ENCODE results near the gene GABRG3. TPM values are rescaled to one million over a fixed set of nuclear protein-coding genes. Genes with fewer than 3 reads are reported as not detected.

Gene GABRG3
- total RNA-seq, 1 experiment from 2014 or later = 0.15 TPM

DNA sequence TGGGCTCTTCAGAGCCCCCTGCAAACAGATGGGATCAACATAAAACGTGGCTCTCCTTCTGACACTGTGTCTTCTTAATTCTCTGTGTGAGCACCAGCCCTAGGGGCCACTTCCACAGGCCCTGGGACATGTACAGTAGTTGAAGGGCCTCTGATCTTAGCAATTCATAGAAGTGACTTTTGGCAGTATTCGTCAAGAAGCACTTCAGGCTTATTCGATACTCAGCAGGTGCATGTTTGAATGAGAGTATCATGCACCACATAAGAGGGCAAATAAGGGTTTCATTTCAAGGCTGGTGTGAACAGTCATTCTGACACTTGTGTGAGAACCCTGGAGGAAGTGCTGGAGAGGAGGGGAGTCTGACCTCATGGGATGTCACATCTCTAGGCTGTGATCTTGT lies 113.9 kb downstream of the GABRG3 start:
- Mint-ChIP-seq H3K4me1 (peaks cover 9 to 10% of the 10 kb centered on the region in 2 experiments), H3K27ac (no peak overlapping the region), H3K9me3 (peaks cover 6 to 9% of the 10 kb centered on the region in 2 experiments; a peak in 3 of 5 replicates), H3K27me3 (ENCODE audit: low read depth) (no peaks in the 10 kb centered on the region), H3K4me3 (no peak overlapping the region), H3K36me3 (ENCODE audit: insufficient read depth in 1 of 3, low read depth in 3 of 3) (peaks cover 0 to 9% (median 2%) of the 10 kb centered on the region in 3 experiments; a peak in 3 of 7 replicates)
- H3K23me2 ChIP-seq (ENCODE audit: insufficient read length, low read depth, low read length, poor library complexity, severe bottlenecking) = no peaks in the 10 kb centered on the region
- no peaks in the 10 kb centered on the region for H3K9me3 ChIP-seq (ENCODE audit: control insufficient read depth, low read depth, low read length)
- no peak for DNase-seq
- no peaks in the 10 kb centered on the region for H4K20me1 ChIP-seq (ENCODE audit: control insufficient read depth, insufficient read depth, insufficient read length)
- H3K23ac ChIP-seq (ENCODE audit: insufficient read length, low read depth, low read length) = no peak overlapping the region
- H2BK15ac ChIP-seq (ENCODE audit: low read depth, low read length) = no peak overlapping the region
- no peak overlapping the region for H2BK120ac ChIP-seq (ENCODE audit: low read depth, low read length, poor library complexity, severe bottlenecking)
- no peak overlapping the region for H3K56ac ChIP-seq (ENCODE audit: insufficient read length, low read depth, low read length)
- no peak for TF ChIP-seq CTCF (conservative IDR thresholded peaks at IDR 0.05)
- no peak overlapping the region for H3K18ac ChIP-seq (ENCODE audit: insufficient read length, low read depth, low read length)
- H3K27me3 ChIP-seq (ENCODE audit: insufficient read depth, low read length) = no peaks in the 10 kb centered on the region
- H4K91ac ChIP-seq (ENCODE audit: insufficient read length, low read depth, low read length) = no peak overlapping the region
- H2AFZ ChIP-seq (ENCODE audit: low read length) = no peak overlapping the region
- no peak overlapping the region for H2BK5ac ChIP-seq (ENCODE audit: insufficient read length, low read length)
- no peaks in the 10 kb centered on the region for H3K79me2 ChIP-seq (ENCODE audit: insufficient read depth, low read length)
- H3K9ac ChIP-seq (ENCODE audit: extremely low read depth, insufficient read length, low read length) = no peak overlapping the region
- H3K4ac ChIP-seq (ENCODE audit: low read depth, low read length) = no peak overlapping the region
- no peak overlapping the region for H4K8ac ChIP-seq (replicated peaks; ENCODE audit: insufficient read length, low read depth, low read length)
- H2BK12ac ChIP-seq (ENCODE audit: insufficient read length, low read depth, low read length) = no peak overlapping the region
- H2AK5ac ChIP-seq (ENCODE audit: insufficient read length, low read length) = no peak overlapping the region
- H3K4me2 ChIP-seq (ENCODE audit: insufficient read depth, insufficient read length, low read length) = no peak overlapping the region
- no peaks in the 10 kb centered on the region for H3K79me1 ChIP-seq (ENCODE audit: insufficient read depth, low read depth, low read length, poor library complexity, severe bottlenecking)
- no peak overlapping the region for H3K14ac ChIP-seq (ENCODE audit: insufficient read depth, low read length)
- WGBS (ENCODE audit: extremely low coverage, insufficient read length, low lambda C conversion rate) = no CpG with 5 or more reads among the region's 3 CpGs
- no peak overlapping the region for H2BK20ac ChIP-seq (ENCODE audit: low read depth, low read length, poor library complexity, severe bottlenecking)
- H3T11ph ChIP-seq (ENCODE audit: low read length) = no peak overlapping the region
- no peak overlapping the region for H4K5ac ChIP-seq (ENCODE audit: insufficient read length, low read depth, low read length)
- H3K27ac ChIP-seq (ENCODE audit: insufficient read length, low read depth, low read length) = no peak overlapping the region
- H3K4me1 ChIP-seq (ENCODE audit: insufficient read depth, low read length) = no peaks in the 10 kb centered on the region; the same call in 1 of the 2 replicates
